Measurements from ENCODE around the gene RBFOX2. TPM values are rescaled to one million over a fixed set of nuclear protein-coding genes. Genes with fewer than 3 reads are reported as not detected.
A peak's percentile ranks its signal among the peaks of the same experiment; 100 is the strongest.

Gene RBFOX2
- total RNA-seq, 1 experiment from 2014 or later: 81.1 TPM

- DNase-seq (ENCODE audit: low read depth, low spot score) (no peak), ATAC-seq (no peak)
- TF ChIP-seq SIN3A (IDR thresholded peaks at IDR 0.05; ENCODE audit: borderline replicate concordance, insufficient read depth, low read depth, low read length): no peak
- no peak for TF ChIP-seq REST (IDR thresholded peaks at IDR 0.05; ENCODE audit: insufficient read depth in 1 of 2, low read depth in 2 of 2, low read length in 1 of 2)
- no peak for TF ChIP-seq TCF7L2 (IDR thresholded peaks at IDR 0.05; ENCODE audit: low read depth, low read length)
- TF ChIP-seq POLR2AphosphoS5 (IDR thresholded peaks at IDR 0.05; ENCODE audit: low read depth, low read length): no peak
- no peak for TF ChIP-seq CTCF (IDR thresholded peaks at IDR 0.05)
- no peak overlapping the region for H3K4me3 ChIP-seq (ENCODE audit: low read depth in 2 of 2, low read length in 2 of 2)
- no peaks in the 10 kb centered on the region for H3K9me3 ChIP-seq (ENCODE audit: control insufficient read depth, insufficient read depth, low read depth, low read length)
- H3K4me1 ChIP-seq (ENCODE audit: control insufficient read depth, insufficient read depth, low read length): no peaks in the 10 kb centered on the region
- H3K36me3 ChIP-seq (ENCODE audit: control insufficient read depth, insufficient read depth, low read length): peaks cover 2% of the 10 kb centered on the region; the same call in 1 of the 2 replicates
- intact Hi-C loops (cut with micrococcal nuclease; ENCODE audit: unreplicated experiment): no loop called here
- no peak overlapping the region for H3K27ac ChIP-seq (ENCODE audit: low read length)
- in situ Hi-C loops (cut with HindIII; ENCODE audit: low pct_unique_long_range_greater_than_20kb, low sequenced_read_pairs): no loop called here
- no peaks in the 10 kb centered on the region for H3K27me3 ChIP-seq (ENCODE audit: control insufficient read depth, insufficient read depth, low read length)
- CTCF ChIA-PET: no interaction called here
- POLR2A ChIA-PET: interaction anchor here (0.7 kb wide), 1 partner anchor 151 kb away, joined by 3 read pairs; no protein-coding TSS in a partner anchor
- BruUV-seq (replicated peaks): no TSS peak
Measured at GRCh38 chr22:35766654-35767580, 261.7 kb downstream of the RBFOX2 start.

- CTCF ChIA-PET: no interaction called here
- intact Hi-C loops (cut with micrococcal nuclease; ENCODE audit: unreplicated experiment): no loop called here
- BruUV-seq (replicated peaks): no TSS peak
- Histone ChIP-seq H3K27me3 (ENCODE audit: control insufficient read depth, insufficient read depth, low read length) (no peaks in the 10 kb centered on the region), H3K4me3 (ENCODE audit: low read depth in 2 of 2, low read length in 2 of 2) (no peak overlapping the region), H3K4me1 (ENCODE audit: control insufficient read depth, insufficient read depth, low read length) (no peaks in the 10 kb centered on the region), H3K36me3 (ENCODE audit: control insufficient read depth, insufficient read depth, low read length) (peaks cover 10% of the 10 kb centered on the region; the same call in 1 of the 2 replicates), H3K9me3 (ENCODE audit: control insufficient read depth, insufficient read depth, low read depth, low read length) (no peaks in the 10 kb centered on the region), H3K27ac (ENCODE audit: low read length) (no peak overlapping the region)
- ATAC-seq (no peak), DNase-seq (ENCODE audit: low read depth, low spot score) (no peak)
- in situ Hi-C loops (cut with HindIII; ENCODE audit: low pct_unique_long_range_greater_than_20kb, low sequenced_read_pairs): no loop called here
- POLR2A ChIA-PET: interaction anchor here (1.1 kb wide), 1 partner anchor 155 kb away, joined by 3 read pairs; no protein-coding TSS in a partner anchor
- TF ChIP-seq CTCF (IDR thresholded peaks at IDR 0.05) (peak; percentile 15; the same call in 1 of the 2 replicates), REST (IDR thresholded peaks at IDR 0.05; ENCODE audit: insufficient read depth in 1 of 2, low read depth in 2 of 2, low read length in 1 of 2) (no peak)
Measured at GRCh38 chr22:35761037-35761436, 267.6 kb downstream of the RBFOX2 start.

Data from Panc1 (cell line).